Tibial artery (tissue), 4 donors: ENCODE measurements around the gene ACVR1B.
A peak's percentile ranks its signal among the peaks of the same experiment; 100 is the strongest.

Experiments
- DNase-seq, 2 donors: peaks; one replicate each; pipeline ENCODE4 v3.0.0-alpha.2; 2019
- H3K27ac ChIP-seq, 2 donors: fragments of 200-600 bp; sonication (generic) in 1 of 2; 1 replicate in 1 of 2; 2 replicates in 1 of 2; pipeline ENCODE4 v1.5.1; 2018 to 2019; ENCODE audit warnings: mild to moderate bottlenecking in 1 of 2
- H3K27me3 ChIP-seq, 2 donors: fragments of 200-600 bp; sonication (generic) in 1 of 2; one replicate each; pipeline versions ENCODE4 v1.5.1 to v1.6.0; 2016 to 2019
- H3K36me3 ChIP-seq, 3 donors: fragments of 200-600 bp; sonication (generic) in 2 of 3; one replicate each; pipeline ENCODE4 v1.5.1; 2016 to 2019; ENCODE audit warnings: mild to moderate bottlenecking in 2 of 3
- H3K4me1 ChIP-seq, 4 donors: fragments of 200-600 bp; sonication (generic) in 2 of 4; 1 replicate in 3 of 4; 2 replicates in 1 of 4; pipeline ENCODE4 v1.5.1; 2016 to 2019
- H3K4me3 ChIP-seq, 2 donors: fragments of 200-600 bp; sonication (generic) in 1 of 2; 1 replicate in 1 of 2; 2 replicates in 1 of 2; pipeline ENCODE4 v1.5.1; 2018 to 2019; ENCODE audit warnings: mild to moderate bottlenecking in 2 of 2
- H3K9me3 ChIP-seq, 3 donors: fragments of 200-600 bp; sonication (generic) in 1 of 3; one replicate each; pipeline ENCODE4 v1.5.1; 2016 to 2019
- intact Hi-C: fragments of 100-400 bp; cut with DNase I; formaldehyde crosslinking; loops from one replicate; pipeline ENCODE4 v1.15.0; 2023; ENCODE audit warnings: low total_unique reads
- TF ChIP-seq, protein P1 (sequence below), 2 experiments: fragments of 200-600 bp in 1 of 2; fragments of 450-650 bp in 1 of 2; IDR thresholded peaks; one replicate each; pipeline ENCODE4 v1.5.1; 2017 to 2019; ENCODE audit warnings: antibody characterized with exemption in 2 of 2, mild to moderate bottlenecking in 1 of 2, moderate library complexity in 1 of 2

Gene ACVR1B

GRCh38 chr12:52004042-52004648, 52.6 kb downstream of the ACVR1B start:
- intact Hi-C loops, result no loop called here

GRCh38 chr12:52005218-52005902, 53.9 kb downstream of the ACVR1B start:
- Histone ChIP-seq H3K9me3 (no peaks in the 10 kb centered on the region), H3K27me3 (peaks cover 0 to 35% of the 10 kb centered on the region in 2 donors), H3K4me1 (peaks cover 0 to 29% (median 10%) of the 10 kb centered on the region in 4 donors), H3K4me3 (no peak overlapping the region), H3K36me3 (no peaks in the 10 kb centered on the region), H3K27ac (no peak overlapping the region)
- TF ChIP-seq, protein P1, sequence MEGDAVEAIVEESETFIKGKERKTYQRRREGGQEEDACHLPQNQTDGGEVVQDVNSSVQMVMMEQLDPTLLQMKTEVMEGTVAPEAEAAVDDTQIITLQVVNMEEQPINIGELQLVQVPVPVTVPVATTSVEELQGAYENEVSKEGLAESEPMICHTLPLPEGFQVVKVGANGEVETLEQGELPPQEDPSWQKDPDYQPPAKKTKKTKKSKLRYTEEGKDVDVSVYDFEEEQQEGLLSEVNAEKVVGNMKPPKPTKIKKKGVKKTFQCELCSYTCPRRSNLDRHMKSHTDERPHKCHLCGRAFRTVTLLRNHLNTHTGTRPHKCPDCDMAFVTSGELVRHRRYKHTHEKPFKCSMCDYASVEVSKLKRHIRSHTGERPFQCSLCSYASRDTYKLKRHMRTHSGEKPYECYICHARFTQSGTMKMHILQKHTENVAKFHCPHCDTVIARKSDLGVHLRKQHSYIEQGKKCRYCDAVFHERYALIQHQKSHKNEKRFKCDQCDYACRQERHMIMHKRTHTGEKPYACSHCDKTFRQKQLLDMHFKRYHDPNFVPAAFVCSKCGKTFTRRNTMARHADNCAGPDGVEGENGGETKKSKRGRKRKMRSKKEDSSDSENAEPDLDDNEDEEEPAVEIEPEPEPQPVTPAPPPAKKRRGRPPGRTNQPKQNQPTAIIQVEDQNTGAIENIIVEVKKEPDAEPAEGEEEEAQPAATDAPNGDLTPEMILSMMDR (IDR thresholded peaks at IDR 0.05), result no peak
- no peak for DNase-seq
- intact Hi-C loops, result no loop called here

More at GRCh38 chr12:52004042-52004648, 52.6 kb downstream of the ACVR1B start:
- TF ChIP-seq, protein P1 (IDR thresholded peaks at IDR 0.05), result peak; percentile 46 to 59
- Histone ChIP-seq H3K9me3 (no peaks in the 10 kb centered on the region), H3K4me3 (no peak overlapping the region), H3K36me3 (no peaks in the 10 kb centered on the region), H3K27ac (no peak overlapping the region), H3K27me3 (peaks cover 0 to 35% of the 10 kb centered on the region in 2 donors), H3K4me1 (peaks cover 0 to 22% (median 10%) of the 10 kb centered on the region in 4 donors)
- DNase-seq, result peak in 1 of 2 donors; percentile 65

GRCh38 chr12:52005903-52006703, 54.6 kb downstream of the ACVR1B start:
- intact Hi-C loops, result no loop called here
- DNase-seq, result peak; percentile 70 to 85
- Histone ChIP-seq H3K4me3 (peak overlapping the region; percentile 57), H3K9me3 (no peaks in the 10 kb centered on the region), H3K36me3 (peaks cover 0 to 4% (median 0%) of the 10 kb centered on the region in 3 donors), H3K4me1 (peaks cover 0 to 34% (median 10%) of the 10 kb centered on the region in 4 donors), H3K27me3 (peaks cover 0 to 35% of the 10 kb centered on the region in 2 donors), H3K27ac (no peak overlapping the region)
- TF ChIP-seq, protein P1 (IDR thresholded peaks at IDR 0.05), result no peak

GRCh38 chr12:52006726-52007157, 55.2 kb downstream of the ACVR1B start, which contains the start of gene TAMALIN:
Gene TAMALIN (plus strand): TSS chr12:52006946. CDS start chr12:52007020, 74 bp downstream.
- H3K4me3 ChIP-seq, result peak within 1 kb of the TSS; percentile 57
- peaks cover 0 to 35% of the 10 kb centered on the region in 2 donors for H3K27me3 ChIP-seq
- peaks cover 0 to 7% (median 3%) of the 10 kb centered on the region in 3 donors for H3K36me3 ChIP-seq
- no peaks in the 10 kb centered on the region for H3K9me3 ChIP-seq
- intact Hi-C loops, result no loop called here
- H3K27ac ChIP-seq, result peak within 1 kb of the TSS; percentile 60 to 75
- peak; percentile 66 to 83 for DNase-seq
- TF ChIP-seq, protein P1 (IDR thresholded peaks at IDR 0.05), result no peak
- peaks cover 0 to 34% (median 10%) of the 10 kb centered on the region in 4 donors for H3K4me1 ChIP-seq

- TF ChIP-seq, protein P1 (IDR thresholded peaks at IDR 0.05), result no peak
- peaks cover 0 to 34% (median 10%) of the 10 kb centered on the region in 4 donors for H3K4me1 ChIP-seq
- peak overlapping the region; percentile 60 to 75 for H3K27ac ChIP-seq
- no peaks in the 10 kb centered on the region for H3K9me3 ChIP-seq
- intact Hi-C loops, result no loop called here
- DNase-seq, result peak in 1 of 2 donors; percentile 50
- H3K27me3 ChIP-seq, result peaks cover 0 to 35% of the 10 kb centered on the region in 2 donors
- H3K4me3 ChIP-seq, result peak overlapping the region; percentile 57
- peaks cover 0 to 10% (median 8%) of the 10 kb centered on the region in 3 donors for H3K36me3 ChIP-seq
These were observed 55.8 kb downstream of the ACVR1B start for GRCh38 chr12:52007158-52007921.
